ENCODE results near the gene NME5.

The NME5 gene

DNA sequence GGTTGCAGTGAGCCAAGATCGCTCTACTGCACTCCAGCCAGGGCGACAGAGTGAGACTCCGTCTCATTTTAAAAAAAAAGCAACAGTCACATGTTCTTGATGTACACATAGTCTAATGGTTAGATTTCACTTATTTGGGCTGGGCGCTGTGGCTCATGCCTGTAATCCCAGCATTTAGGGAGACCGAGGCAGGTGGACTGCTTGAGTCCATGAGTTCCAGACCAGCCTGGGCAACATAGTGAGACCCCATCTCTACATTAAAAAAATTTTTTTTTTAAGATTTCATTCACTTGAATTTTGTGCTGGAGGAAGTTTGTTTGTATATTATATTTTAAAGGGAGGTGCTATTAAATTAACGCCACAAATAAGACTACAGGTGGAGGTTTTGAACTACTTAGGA, 33.5 kb downstream of the NME5 start:
- Histone ChIP-seq H3K27me3 (ENCODE audit: insufficient read depth, low read depth) (no peaks in the 10 kb centered on the region), H3K36me3 (ENCODE audit: insufficient read depth) (no peaks in the 10 kb centered on the region), H3K9ac (no peak overlapping the region), H3K27ac (no peak overlapping the region), H4K20me1 (ENCODE audit: insufficient read depth) (no peaks in the 10 kb centered on the region), H3K79me2 (ENCODE audit: insufficient read depth, low read depth) (no peaks in the 10 kb centered on the region), H3K4me3 (IDR thresholded peaks at IDR 0.05; ENCODE audit: insufficient read depth, low read depth, low read length) (no peak overlapping the region), H3K4me2 (no peak overlapping the region), H3K4me1 (ENCODE audit: low read depth, poor library complexity, severe bottlenecking) (no peaks in the 10 kb centered on the region), H2AFZ (ENCODE audit: low read depth) (no peak overlapping the region)
- TF ChIP-seq, protein P1, sequence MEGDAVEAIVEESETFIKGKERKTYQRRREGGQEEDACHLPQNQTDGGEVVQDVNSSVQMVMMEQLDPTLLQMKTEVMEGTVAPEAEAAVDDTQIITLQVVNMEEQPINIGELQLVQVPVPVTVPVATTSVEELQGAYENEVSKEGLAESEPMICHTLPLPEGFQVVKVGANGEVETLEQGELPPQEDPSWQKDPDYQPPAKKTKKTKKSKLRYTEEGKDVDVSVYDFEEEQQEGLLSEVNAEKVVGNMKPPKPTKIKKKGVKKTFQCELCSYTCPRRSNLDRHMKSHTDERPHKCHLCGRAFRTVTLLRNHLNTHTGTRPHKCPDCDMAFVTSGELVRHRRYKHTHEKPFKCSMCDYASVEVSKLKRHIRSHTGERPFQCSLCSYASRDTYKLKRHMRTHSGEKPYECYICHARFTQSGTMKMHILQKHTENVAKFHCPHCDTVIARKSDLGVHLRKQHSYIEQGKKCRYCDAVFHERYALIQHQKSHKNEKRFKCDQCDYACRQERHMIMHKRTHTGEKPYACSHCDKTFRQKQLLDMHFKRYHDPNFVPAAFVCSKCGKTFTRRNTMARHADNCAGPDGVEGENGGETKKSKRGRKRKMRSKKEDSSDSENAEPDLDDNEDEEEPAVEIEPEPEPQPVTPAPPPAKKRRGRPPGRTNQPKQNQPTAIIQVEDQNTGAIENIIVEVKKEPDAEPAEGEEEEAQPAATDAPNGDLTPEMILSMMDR (conservative IDR thresholded peaks at IDR 0.05; ENCODE audit: low read depth, low read length) = no peak

DNA sequence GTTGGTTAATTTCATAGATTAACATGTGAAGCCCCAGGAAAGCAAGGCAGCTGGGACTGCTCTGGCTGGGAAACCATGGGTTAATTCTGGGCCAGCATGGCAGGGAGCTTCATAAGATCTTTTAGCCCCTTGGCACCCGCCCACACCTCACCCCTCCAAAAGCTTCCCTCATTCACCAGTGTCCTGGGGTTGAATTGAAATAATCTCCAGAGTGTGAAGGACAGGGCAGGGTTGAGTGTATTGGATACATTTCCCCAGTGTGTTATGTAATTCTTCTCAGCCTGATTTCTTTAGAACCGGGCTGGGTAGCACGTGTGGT, 36.0 kb downstream of the NME5 start:
- Histone ChIP-seq H3K27ac (no peak overlapping the region), H3K4me1 (ENCODE audit: low read depth, poor library complexity, severe bottlenecking) (no peaks in the 10 kb centered on the region), H4K20me1 (ENCODE audit: insufficient read depth) (no peaks in the 10 kb centered on the region), H3K9ac (no peak overlapping the region), H3K27me3 (ENCODE audit: insufficient read depth, low read depth) (no peaks in the 10 kb centered on the region), H3K79me2 (ENCODE audit: insufficient read depth, low read depth) (no peaks in the 10 kb centered on the region), H3K4me3 (IDR thresholded peaks at IDR 0.05; ENCODE audit: insufficient read depth, low read depth, low read length) (no peak overlapping the region), H2AFZ (ENCODE audit: low read depth) (no peak overlapping the region), H3K36me3 (ENCODE audit: insufficient read depth) (no peaks in the 10 kb centered on the region), H3K4me2 (no peak overlapping the region)
- TF ChIP-seq, protein P1 (conservative IDR thresholded peaks at IDR 0.05; ENCODE audit: low read depth, low read length) = no peak

DNA sequence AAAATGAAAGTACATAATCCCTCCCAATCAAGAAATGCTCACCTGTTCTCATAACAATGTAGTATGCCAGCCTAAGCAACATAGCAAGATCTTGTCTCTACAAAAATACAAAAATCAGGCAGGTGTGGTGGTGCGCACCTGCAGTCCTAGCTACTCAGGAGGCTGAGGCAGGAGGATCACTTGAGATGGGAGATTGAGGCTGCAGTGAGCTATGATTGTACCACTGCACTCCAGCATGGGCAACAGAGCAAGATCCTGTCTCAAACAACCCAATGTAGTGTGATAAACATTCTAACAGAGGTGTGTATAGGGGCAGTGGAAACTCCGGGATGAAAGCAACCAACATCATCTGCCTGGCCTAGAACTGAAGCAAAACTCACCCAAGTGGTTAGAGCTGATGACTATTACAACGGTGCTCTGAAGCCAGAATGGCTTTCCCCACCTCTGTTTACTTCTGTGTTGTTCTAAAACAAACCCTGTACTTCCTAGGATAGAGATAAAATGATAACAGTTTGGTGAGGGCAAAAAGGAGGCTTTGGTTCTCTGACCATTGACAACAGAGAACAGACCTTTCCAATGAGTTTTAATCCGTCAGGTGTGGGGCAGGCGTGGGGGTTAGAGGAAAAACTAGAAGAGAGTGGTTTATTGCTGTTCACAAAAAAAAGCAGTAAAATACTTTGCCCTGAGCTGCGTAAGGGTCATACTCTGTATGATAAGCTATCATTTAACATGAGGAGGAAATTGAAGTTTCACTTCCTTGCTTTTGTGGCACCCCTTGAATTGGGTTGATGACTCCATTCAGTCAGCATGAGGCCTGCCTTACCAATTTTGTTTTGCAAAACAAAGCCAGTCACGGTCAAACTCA, 36.5 kb downstream of the NME5 start:
- no peak overlapping the region for H3K27ac ChIP-seq
- H3K27me3 ChIP-seq (ENCODE audit: insufficient read depth, low read depth) = no peaks in the 10 kb centered on the region
- TF ChIP-seq, protein P1 (conservative IDR thresholded peaks at IDR 0.05; ENCODE audit: low read depth, low read length) = no peak
- H3K4me1 ChIP-seq (ENCODE audit: low read depth, poor library complexity, severe bottlenecking) = no peaks in the 10 kb centered on the region
- no peak overlapping the region for H3K4me2 ChIP-seq
- H3K36me3 ChIP-seq (ENCODE audit: insufficient read depth) = no peaks in the 10 kb centered on the region
- no peak overlapping the region for H3K9ac ChIP-seq
- H3K4me3 ChIP-seq (IDR thresholded peaks at IDR 0.05; ENCODE audit: insufficient read depth, low read depth, low read length) = no peak overlapping the region
- H2AFZ ChIP-seq (ENCODE audit: low read depth) = no peak overlapping the region
- H4K20me1 ChIP-seq (ENCODE audit: insufficient read depth) = no peaks in the 10 kb centered on the region
- no peaks in the 10 kb centered on the region for H3K79me2 ChIP-seq (ENCODE audit: insufficient read depth, low read depth)

DNA sequence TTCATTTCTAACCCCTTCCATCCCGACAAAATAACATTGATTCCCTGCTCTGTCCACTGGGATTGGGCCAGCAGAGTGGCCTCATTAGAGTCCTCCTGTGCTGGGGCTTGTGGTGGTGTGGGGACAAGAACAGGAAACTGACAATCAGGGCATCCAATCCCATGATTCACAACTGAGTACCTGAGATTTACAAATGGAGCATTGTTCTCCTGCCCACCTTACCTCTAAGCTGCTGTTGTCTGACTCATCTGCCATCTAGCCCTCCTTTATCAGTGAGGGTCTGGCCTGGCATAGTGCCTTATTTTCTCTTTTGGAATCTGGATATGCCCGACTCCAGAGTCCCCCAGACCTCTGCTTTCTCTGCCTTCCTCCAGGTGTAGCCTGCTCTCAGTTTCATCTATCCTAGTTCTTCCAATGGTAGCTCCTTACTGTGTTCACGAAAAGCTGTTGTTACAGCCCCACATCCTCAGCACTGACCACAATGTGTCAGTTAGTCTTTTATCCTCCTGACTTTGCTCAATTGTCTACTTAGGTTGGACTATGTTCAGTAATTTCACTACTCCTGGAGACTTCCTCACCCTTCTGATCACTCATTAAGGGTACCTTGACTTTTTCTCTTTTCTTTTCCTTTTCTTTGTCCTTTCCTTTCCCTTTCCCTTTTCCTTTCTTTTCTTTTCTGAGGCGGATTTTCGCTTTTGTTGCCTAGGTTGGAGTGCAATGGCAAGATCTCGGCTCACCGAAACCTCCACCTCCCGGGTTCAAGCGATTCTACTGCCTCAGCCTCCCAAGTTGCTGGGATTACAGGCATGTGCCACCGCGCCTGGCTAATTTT, 42.0 kb downstream of the NME5 start:
- Histone ChIP-seq H4K20me1 (ENCODE audit: insufficient read depth) (no peaks in the 10 kb centered on the region), H3K4me2 (no peak overlapping the region), H3K79me2 (ENCODE audit: insufficient read depth, low read depth) (no peaks in the 10 kb centered on the region), H3K9ac (no peak overlapping the region), H3K4me3 (IDR thresholded peaks at IDR 0.05; ENCODE audit: insufficient read depth, low read depth, low read length) (no peak overlapping the region), H2AFZ (ENCODE audit: low read depth) (no peak overlapping the region), H3K27me3 (ENCODE audit: insufficient read depth, low read depth) (no peaks in the 10 kb centered on the region), H3K27ac (no peak overlapping the region), H3K4me1 (ENCODE audit: low read depth, poor library complexity, severe bottlenecking) (no peaks in the 10 kb centered on the region), H3K36me3 (ENCODE audit: insufficient read depth) (no peaks in the 10 kb centered on the region)
- TF ChIP-seq, protein P1 (conservative IDR thresholded peaks at IDR 0.05; ENCODE audit: low read depth, low read length) = no peak

Measured in KMS-11 (cell line).